ENCODE results near the gene ELP1.
"Not testable (repeated sequence)": the region's sequence is repeated elsewhere in the genome, so short reads cannot be mapped to it uniquely, and the experiment has no call there.

The ELP1 gene

DNA sequence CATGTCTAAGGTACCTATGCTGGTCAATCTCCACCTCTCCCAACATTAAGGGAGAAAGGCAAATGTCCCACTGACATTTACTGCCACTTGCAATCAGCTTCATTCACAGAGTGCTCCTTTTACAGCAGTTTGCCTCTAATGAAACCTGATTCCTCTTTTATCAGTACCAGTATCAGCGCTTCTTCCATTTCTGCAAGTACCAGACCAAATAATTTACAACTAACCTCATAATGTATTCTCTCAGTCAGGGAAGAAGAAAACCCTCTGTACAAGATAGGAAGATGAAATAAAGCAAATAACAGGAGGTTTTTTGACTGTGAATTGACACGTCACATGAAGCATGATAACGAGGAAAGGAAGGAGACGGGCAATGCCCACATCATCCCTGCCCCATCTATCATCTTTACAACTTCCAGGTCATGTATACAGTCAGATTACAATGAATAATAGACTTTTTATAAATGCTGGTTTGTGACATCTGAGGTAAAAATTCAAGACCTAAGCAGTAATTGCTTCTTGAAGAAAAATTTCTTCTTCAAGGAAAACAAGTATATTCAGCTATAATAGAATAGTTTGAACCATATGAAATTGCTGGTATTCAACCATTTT, 22.2 kb upstream of the ELP1 start:
- H3K9ac ChIP-seq (ENCODE audit: low read length), result no peak overlapping the region
- H3K36me3 ChIP-seq (ENCODE audit: control insufficient read depth, insufficient read depth, low read length), result no peaks in the 10 kb centered on the region
- no peak overlapping the region for H3K4me3 ChIP-seq (ENCODE audit: low read length)
- H3K27me3 ChIP-seq (ENCODE audit: control insufficient read depth, insufficient read depth, low read length), result no peaks in the 10 kb centered on the region
- H3K4me1 ChIP-seq (ENCODE audit: control insufficient read depth, insufficient read depth, low read length), result no peaks in the 10 kb centered on the region
- H3K9me3 ChIP-seq (ENCODE audit: control insufficient read depth, low read length), result no peaks in the 10 kb centered on the region

DNA sequence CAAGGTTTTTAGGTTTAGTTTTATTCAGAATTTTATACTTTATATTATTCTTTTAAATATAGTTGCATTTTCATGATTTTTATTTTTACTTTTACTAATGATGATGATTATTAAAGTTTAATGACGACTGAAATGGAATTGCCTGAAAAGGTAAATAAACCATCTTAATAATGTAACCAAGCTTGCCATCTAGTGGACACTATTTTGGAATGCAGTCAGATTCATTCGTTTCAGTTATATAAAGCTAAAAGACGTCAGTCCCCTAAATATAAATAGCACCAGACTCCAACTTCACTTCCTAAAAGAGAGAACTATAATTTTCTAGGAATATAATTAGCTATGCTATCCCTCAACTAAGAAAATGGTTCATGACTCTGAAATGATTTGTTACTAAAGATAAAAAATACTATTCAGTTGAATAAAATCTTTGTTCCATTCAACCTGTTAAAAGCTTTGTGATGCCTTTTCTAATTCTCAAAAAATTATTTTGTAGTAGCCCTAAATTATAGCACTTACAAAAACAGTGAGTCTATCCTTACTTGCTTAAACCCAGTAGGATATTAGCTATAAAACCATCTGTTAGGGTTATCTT, 20.2 kb upstream of the ELP1 start:
- no peaks in the 10 kb centered on the region for H3K9me3 ChIP-seq (ENCODE audit: control insufficient read depth, low read length)
- H3K27me3 ChIP-seq (ENCODE audit: control insufficient read depth, insufficient read depth, low read length), result no peaks in the 10 kb centered on the region
- H3K4me1 ChIP-seq (ENCODE audit: control insufficient read depth, insufficient read depth, low read length), result no peaks in the 10 kb centered on the region
- H3K36me3 ChIP-seq (ENCODE audit: control insufficient read depth, insufficient read depth, low read length), result no peaks in the 10 kb centered on the region
- no peak overlapping the region for H3K4me3 ChIP-seq (ENCODE audit: low read length)
- no peak overlapping the region for H3K9ac ChIP-seq (ENCODE audit: low read length)

DNA sequence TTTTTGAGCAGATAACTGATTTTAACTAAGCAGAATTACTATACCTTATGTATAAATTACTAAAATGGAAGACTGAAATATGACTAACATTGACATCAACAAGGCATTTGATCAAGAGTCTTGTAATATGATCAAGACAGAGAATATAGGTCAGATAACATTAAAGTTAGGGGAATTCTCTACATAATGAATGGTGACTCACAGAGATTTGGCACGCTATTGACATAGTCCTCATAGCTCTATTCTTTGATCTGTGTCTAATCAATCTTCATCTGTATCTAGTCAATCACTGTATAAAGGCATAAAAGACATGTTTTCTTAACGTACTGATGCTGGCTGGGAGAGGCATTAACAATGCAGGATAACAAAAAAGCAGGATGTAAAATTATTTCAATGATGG, 17.7 kb upstream of the ELP1 start:
- no peak overlapping the region for H3K9ac ChIP-seq (ENCODE audit: low read length)
- H3K9me3 ChIP-seq (ENCODE audit: control insufficient read depth, low read length), result no peaks in the 10 kb centered on the region
- H3K27me3 ChIP-seq (ENCODE audit: control insufficient read depth, insufficient read depth, low read length), result no peaks in the 10 kb centered on the region
- no peaks in the 10 kb centered on the region for H3K4me1 ChIP-seq (ENCODE audit: control insufficient read depth, insufficient read depth, low read length)
- H3K36me3 ChIP-seq (ENCODE audit: control insufficient read depth, insufficient read depth, low read length), result no peaks in the 10 kb centered on the region
- no peak overlapping the region for H3K4me3 ChIP-seq (ENCODE audit: low read length)

DNA sequence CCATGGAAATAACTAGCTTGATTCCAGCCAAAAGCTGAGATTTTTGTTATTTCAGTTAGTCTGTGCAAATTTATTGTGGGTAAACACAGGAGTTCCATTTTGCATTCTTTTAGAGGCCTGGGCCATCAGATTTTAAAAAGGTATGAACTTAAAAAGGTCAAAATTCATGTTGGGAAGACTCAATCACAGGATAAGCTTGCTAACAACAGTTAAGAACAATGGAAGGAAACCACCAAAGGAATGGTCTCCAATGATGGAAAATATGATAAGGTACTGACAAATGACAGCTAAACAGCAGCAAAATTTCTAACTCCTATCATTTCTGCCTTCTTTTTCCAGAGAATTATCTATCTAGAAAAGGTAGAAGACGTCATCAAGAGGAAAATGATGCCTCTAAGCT, 16.2 kb upstream of the ELP1 start:
- no peaks in the 10 kb centered on the region for H3K27me3 ChIP-seq (ENCODE audit: control insufficient read depth, insufficient read depth, low read length)
- no peaks in the 10 kb centered on the region for H3K36me3 ChIP-seq (ENCODE audit: control insufficient read depth, insufficient read depth, low read length)
- no peaks in the 10 kb centered on the region for H3K4me1 ChIP-seq (ENCODE audit: control insufficient read depth, insufficient read depth, low read length)
- no peak overlapping the region for H3K4me3 ChIP-seq (ENCODE audit: low read length)
- no peak overlapping the region for H3K9ac ChIP-seq (ENCODE audit: low read length)
- H3K9me3 ChIP-seq (ENCODE audit: control insufficient read depth, low read length), result no peaks in the 10 kb centered on the region

DNA sequence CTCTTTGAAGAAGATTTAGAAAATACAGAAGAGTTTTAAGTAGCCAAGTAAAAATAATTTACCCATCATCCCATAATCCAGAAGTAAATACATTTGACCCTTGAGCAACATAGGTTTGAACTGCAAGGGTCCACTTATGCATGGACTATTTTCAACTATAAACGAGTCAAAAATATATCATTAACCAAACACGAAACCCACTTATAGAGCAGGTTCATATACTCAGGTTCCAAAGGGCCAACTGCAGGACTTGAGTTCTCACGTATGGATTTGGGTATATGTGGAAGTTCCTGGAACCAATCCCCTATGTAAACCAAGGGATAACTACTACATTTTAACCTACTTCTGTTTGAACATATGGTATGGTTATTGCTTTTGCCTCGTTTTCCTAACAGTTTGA, 6.1 kb upstream of the ELP1 start:
- no peak overlapping the region for H3K9ac ChIP-seq (ENCODE audit: low read length)

DNA sequence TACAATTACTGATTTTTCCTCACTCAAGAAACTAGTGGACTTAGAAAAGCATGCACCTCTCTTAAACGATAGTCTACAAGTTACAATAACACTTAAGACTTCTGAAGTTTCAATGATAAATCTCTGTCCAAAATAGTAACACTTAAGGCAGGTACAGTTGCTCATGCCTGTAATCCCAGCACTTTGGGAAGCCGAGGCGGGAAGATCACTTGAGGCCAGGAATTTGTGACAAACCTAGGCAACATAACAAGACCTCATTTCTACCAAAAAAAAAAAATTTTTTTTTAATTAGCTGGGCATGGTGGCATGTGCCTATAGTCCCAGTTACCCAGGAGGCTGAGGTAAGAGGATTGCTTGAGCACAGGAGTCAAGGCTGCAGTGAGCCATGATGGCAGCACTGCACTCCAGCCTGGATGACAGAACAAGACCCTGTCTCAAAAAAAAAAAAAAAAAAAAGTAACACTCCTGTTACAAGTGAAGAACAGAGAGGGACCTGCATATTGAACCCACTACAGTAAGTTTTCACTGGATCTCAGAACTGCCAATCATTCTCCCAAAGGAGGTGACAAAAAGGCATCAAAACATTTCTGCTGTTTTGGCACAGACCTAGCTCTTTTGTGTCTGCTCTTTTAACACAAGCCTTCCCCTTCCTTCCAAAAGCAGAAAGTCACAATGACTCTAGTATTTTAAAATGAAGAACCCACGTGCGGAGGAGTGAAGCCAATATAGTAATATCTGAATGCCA, 3.8 kb upstream of the ELP1 start:
- Histone ChIP-seq H3K4me1 (ENCODE audit: control insufficient read depth, insufficient read depth, low read length) (peaks cover 11% of the 10 kb centered on the region), H3K9me3 (ENCODE audit: control insufficient read depth, low read length) (no peaks in the 10 kb centered on the region), H3K4me3 (ENCODE audit: low read length) (no peak overlapping the region), H3K27me3 (ENCODE audit: control insufficient read depth, insufficient read depth, low read length) (no peaks in the 10 kb centered on the region), H3K9ac (ENCODE audit: low read length) (no peak overlapping the region), H3K36me3 (ENCODE audit: control insufficient read depth, insufficient read depth, low read length) (no peaks in the 10 kb centered on the region)

More for the DNA sequence above, 6.1 kb upstream of the ELP1 start:
- no peak overlapping the region for H3K4me3 ChIP-seq (ENCODE audit: low read length)
- H3K9me3 ChIP-seq (ENCODE audit: control insufficient read depth, low read length), result no peaks in the 10 kb centered on the region
- no peaks in the 10 kb centered on the region for H3K27me3 ChIP-seq (ENCODE audit: control insufficient read depth, insufficient read depth, low read length)
- no peaks in the 10 kb centered on the region for H3K36me3 ChIP-seq (ENCODE audit: control insufficient read depth, insufficient read depth, low read length)
- H3K4me1 ChIP-seq (ENCODE audit: control insufficient read depth, insufficient read depth, low read length), result peaks cover 5% of the 10 kb centered on the region

DNA sequence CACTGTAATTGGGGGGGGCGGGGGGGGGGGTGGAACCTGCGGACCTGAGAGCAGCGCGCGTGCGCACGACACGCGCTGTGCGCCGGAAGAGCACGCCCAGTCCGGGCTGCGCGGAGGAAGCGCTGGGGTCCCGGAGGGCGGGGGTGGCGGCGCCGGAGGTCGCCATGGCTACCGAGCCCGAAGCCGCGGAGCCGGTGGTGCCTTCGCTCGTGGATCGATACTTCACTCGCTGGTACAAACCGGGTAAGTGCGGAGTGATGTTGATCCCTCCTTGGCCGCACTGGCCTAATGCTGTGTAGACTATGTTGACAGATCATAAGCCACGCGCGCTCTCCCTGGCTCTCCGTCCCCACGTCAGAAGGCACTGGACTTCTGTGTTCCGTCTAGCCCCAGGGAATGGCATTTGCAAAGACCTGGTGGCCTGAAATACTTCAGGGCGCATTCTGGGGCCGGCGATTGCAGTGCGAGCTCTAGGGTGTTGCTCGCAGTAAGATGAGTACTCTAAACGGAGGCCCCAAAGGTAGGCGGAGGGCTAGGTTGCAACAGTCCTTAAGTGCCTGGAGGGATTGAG, 484 bp upstream of the ELP1 start, which contains the start of gene ABITRAM:
ABITRAM (plus strand) TSS at position 78 of the 571 bp plus-strand sequence; CDS start at position 165, 87 bp downstream.
- Histone ChIP-seq H3K36me3 (ENCODE audit: control insufficient read depth, insufficient read depth, low read length) (no peaks in the 10 kb centered on the region), H3K9me3 (ENCODE audit: control insufficient read depth, low read length) (no peaks in the 10 kb centered on the region), H3K9ac (ENCODE audit: low read length) (peak within 1 kb of the TSS; percentile 83), H3K4me1 (ENCODE audit: control insufficient read depth, insufficient read depth, low read length) (peaks cover 14% of the 10 kb centered on the region), H3K27me3 (ENCODE audit: control insufficient read depth, insufficient read depth, low read length) (no peaks in the 10 kb centered on the region), H3K4me3 (ENCODE audit: low read length) (peak within 1 kb of the TSS; percentile 70)

DNA sequence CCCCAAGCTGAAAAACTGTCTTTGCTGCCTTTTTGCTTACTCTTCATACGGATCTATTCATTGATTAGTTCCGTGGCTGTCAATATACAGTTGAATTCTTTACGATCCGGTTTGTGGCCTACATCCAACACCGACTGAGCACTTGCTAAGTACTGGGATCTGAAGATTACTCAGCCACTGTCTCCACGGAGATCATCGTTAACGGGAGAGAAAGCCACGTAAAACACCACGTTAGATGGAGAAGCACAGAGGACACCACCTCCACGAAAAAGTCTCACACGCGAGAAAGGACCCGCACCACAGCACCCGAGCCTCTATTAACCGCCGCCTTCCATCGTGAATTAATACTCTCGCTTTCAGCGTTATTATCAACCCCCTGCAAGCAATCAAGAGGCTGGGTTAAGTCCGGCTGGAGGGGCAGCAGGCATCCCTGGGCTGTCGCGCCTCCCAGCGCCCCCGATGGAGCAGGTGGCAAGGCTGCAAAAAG, 650 bp downstream of the ELP1 start:
- Histone ChIP-seq H3K27me3 (ENCODE audit: control insufficient read depth, insufficient read depth, low read length) (no peaks in the 10 kb centered on the region), H3K4me3 (ENCODE audit: low read length) (peak overlapping the region; percentile 70), H3K36me3 (ENCODE audit: control insufficient read depth, insufficient read depth, low read length) (no peaks in the 10 kb centered on the region), H3K4me1 (ENCODE audit: control insufficient read depth, insufficient read depth, low read length) (peaks cover 14% of the 10 kb centered on the region), H3K9me3 (ENCODE audit: control insufficient read depth, low read length) (no peaks in the 10 kb centered on the region), H3K9ac (ENCODE audit: low read length) (peak overlapping the region; percentile 83)

DNA sequence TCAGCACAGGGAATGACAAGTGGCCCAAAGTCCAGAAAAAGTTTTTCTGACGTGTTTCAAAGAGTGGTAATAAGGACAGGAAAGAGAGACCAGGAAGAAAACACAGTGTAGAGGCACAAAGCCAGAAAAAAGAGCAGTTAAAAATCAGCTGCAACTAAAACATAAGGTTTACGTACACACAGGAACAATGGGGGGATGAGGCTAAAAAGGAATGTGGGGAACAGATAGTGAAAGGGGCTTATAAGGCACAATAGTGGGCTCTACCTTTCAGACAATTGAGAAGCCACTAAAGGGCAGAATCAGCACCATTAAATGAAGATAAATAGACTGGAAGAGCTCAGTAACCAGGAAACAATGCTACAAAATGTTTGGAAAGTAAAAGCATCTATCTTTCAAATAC, 5.5 kb downstream of the ELP1 start:
- Histone ChIP-seq H3K9me3 (ENCODE audit: control insufficient read depth, low read length) (no peaks in the 10 kb centered on the region), H3K27me3 (ENCODE audit: control insufficient read depth, insufficient read depth, low read length) (no peaks in the 10 kb centered on the region), H3K36me3 (ENCODE audit: control insufficient read depth, insufficient read depth, low read length) (no peaks in the 10 kb centered on the region), H3K4me3 (ENCODE audit: low read length) (no peak overlapping the region), H3K9ac (ENCODE audit: low read length) (no peak overlapping the region), H3K4me1 (ENCODE audit: control insufficient read depth, insufficient read depth, low read length) (peaks cover 8% of the 10 kb centered on the region)

DNA sequence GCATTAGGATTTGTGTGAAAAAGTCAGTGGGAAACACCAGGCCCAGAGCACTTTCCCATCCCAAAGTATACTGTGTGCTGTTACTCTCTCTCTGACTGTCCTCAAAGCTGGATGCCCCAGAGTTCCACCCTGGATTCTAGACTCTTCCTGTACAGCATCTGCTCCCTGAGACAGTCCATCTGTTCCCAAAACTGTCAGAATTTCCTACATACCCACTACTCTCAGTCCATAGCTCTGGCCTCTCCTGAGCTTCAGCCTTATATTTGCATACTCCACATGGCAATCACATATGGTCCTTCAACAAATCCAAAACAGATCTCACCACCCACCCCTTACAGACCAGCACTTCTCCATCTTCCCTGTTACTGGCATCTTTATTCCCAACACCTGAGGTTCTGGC, 9.5 kb downstream of the ELP1 start:
- Histone ChIP-seq H3K9me3 (ENCODE audit: control insufficient read depth, low read length) (no peaks in the 10 kb centered on the region), H3K4me3 (ENCODE audit: low read length) (no peak overlapping the region), H3K27me3 (ENCODE audit: control insufficient read depth, insufficient read depth, low read length) (no peaks in the 10 kb centered on the region), H3K4me1 (ENCODE audit: control insufficient read depth, insufficient read depth, low read length) (peaks cover 5% of the 10 kb centered on the region), H3K9ac (ENCODE audit: low read length) (no peak overlapping the region), H3K36me3 (ENCODE audit: control insufficient read depth, insufficient read depth, low read length) (no peaks in the 10 kb centered on the region)

DNA sequence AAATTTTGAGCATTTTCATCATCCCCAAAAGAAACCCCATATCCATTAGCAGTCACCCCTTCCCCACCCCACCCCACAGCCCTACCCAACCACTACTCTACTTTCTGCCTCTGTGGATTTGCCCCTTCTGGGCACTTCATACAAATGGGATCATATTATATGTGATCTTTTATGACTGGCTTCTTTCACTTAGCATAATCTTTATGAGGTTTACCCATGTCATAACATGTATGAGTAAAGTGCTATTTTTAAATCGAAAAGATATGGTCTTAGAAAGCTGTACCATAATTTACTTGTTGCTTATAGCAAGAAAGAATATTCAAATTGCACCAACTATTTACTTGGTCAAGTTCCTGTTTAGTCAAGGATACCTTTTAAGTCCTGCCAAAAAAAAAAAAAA, 12.7 kb downstream of the ELP1 start:
- Histone ChIP-seq H3K9me3 (ENCODE audit: control insufficient read depth, low read length) (no peaks in the 10 kb centered on the region), H3K9ac (ENCODE audit: low read length) (no peak overlapping the region), H3K27me3 (ENCODE audit: control insufficient read depth, insufficient read depth, low read length) (no peaks in the 10 kb centered on the region), H3K36me3 (ENCODE audit: control insufficient read depth, insufficient read depth, low read length) (peaks cover 4% of the 10 kb centered on the region), H3K4me1 (ENCODE audit: control insufficient read depth, insufficient read depth, low read length) (peaks cover 9% of the 10 kb centered on the region), H3K4me3 (ENCODE audit: low read length) (no peak overlapping the region)

DNA sequence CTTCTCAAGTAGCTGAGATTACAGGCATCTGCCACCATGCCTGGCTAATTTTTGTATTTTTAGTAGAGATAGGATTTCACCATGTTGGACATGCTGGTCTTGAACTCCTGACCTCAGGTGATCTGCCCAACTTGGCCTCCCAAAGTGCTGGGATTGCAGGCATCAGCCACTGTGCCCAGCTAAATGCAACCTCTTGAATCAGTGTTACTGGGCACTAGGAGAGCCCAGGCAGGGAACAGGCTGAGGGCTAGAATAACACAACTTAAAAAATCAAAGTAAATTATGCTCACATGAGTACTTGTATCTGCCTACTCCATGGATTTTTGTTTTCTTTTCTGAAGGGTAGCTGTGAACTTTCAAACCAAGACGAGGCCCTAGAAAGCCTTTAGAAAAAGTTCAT, 13.5 kb downstream of the ELP1 start:
- not testable (repeated sequence) for H3K27me3 ChIP-seq (ENCODE audit: control insufficient read depth, insufficient read depth, low read length); H3K9ac ChIP-seq (ENCODE audit: low read length); H3K36me3 ChIP-seq (ENCODE audit: control insufficient read depth, insufficient read depth, low read length); H3K9me3 ChIP-seq (ENCODE audit: control insufficient read depth, low read length); H3K4me1 ChIP-seq (ENCODE audit: control insufficient read depth, insufficient read depth, low read length); H3K4me3 ChIP-seq (ENCODE audit: low read length)
